Colonic mucosa (tissue), 4 donors: Measurements from ENCODE around the gene COX4I1. TPM values are rescaled to one million over a fixed set of nuclear protein-coding genes. Genes with fewer than 3 reads are reported as not detected.

Source experiments
- DNase-seq: peaks from one replicate; pipeline ENCODE4 v3.0.0-alpha.2; 2020
- H3K27ac ChIP-seq: fragments of 200-600 bp; one replicate; pipeline ENCODE4 v1.8.0; 2021
- H3K27me3 ChIP-seq: fragments of 200-600 bp; one replicate; pipeline ENCODE4 v1.8.0; 2021
- H3K36me3 ChIP-seq: fragments of 200-600 bp; one replicate; pipeline ENCODE4 v1.8.0; 2021
- H3K4me1 ChIP-seq: fragments of 200-600 bp; one replicate; pipeline ENCODE4 v1.8.0; 2021; ENCODE audit warnings: mild to moderate bottlenecking
- H3K4me3 ChIP-seq: fragments of 200-600 bp; one replicate; pipeline ENCODE4 v1.8.0; 2021
- H3K9ac ChIP-seq, 2 donors: one replicate each; pipeline ENCODE4 v1.7.0; 2013; ENCODE audit warnings: control low read depth in 2 of 2, low read depth in 2 of 2, low read length in 2 of 2
- H3K9me3 ChIP-seq: fragments of 200-600 bp; one replicate; pipeline ENCODE4 v1.8.0; 2021
- CTCF ChIP-seq: fragments of 200-600 bp; IDR thresholded peaks from one replicate; pipeline ENCODE4 v1.8.0; 2022; ENCODE audit warnings: antibody characterized with exemption, mild to moderate bottlenecking
- intact Hi-C: fragments of 100-400 bp; cut with DNase I; formaldehyde crosslinking; loops from one replicate; pipeline ENCODE4 v1.14.1; 2022
- total RNA-seq, 2 donors: library from RNA; stranded (reverse); fragmentation: NEBNext Ultra II Directional in 1 of 2; extraction: Animal tissue kit (Norgen Biotek cat#: 25700) in 1 of 2; gene quantifications; one replicate each; pipeline ENCODE4 v1.2.1, GENCODE V29; 2021
- donor health status: healthy.
- donor health status: DM: no; HTN: no; CAD: no.
- donor health status: DM: no; HTN: no; CAD: no.

The COX4I1 gene
- total RNA-seq, 2 donors from 2014 or later: 1,080 to 1,242 TPM

- Histone ChIP-seq H3K9ac (no peak overlapping the region), H3K27me3 (no peaks in the 10 kb centered on the region), H3K4me3 (no peak overlapping the region), H3K36me3 (no peaks in the 10 kb centered on the region), H3K27ac (no peak overlapping the region), H3K9me3 (no peaks in the 10 kb centered on the region), H3K4me1 (no peaks in the 10 kb centered on the region)
- intact Hi-C loops: no loop called here
- no peak for TF ChIP-seq CTCF
- no peak for DNase-seq
These were observed 16.1 kb upstream of the COX4I1 start for GRCh38 chr16:85783441-85783840.

DNA sequence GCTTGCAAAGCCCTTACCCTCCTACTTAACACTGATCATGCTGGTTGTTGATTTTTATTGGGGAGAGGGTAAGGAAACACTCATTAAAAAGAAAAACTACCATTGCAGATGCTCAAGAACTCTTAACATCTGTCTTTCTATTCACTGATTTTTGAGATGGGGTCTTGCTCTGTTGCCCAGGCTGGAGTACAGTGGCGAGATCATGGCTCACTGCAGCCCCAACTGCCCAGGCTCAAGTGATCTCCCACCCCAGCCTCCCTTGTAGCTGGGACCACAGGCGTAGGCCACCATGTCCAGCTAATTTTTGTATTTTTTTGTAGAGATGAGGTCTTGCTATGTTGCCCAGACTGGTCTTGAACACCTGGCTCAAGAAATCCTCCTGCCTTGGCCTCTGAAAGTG lies 14.7 kb upstream of the COX4I1 start:
- Histone ChIP-seq H3K4me1 (no peaks in the 10 kb centered on the region), H3K4me3 (no peak overlapping the region), H3K36me3 (no peaks in the 10 kb centered on the region), H3K9me3 (no peaks in the 10 kb centered on the region), H3K9ac (no peak overlapping the region), H3K27ac (no peak overlapping the region), H3K27me3 (no peaks in the 10 kb centered on the region)
- no peak for DNase-seq
- no peak for TF ChIP-seq CTCF
- intact Hi-C loops: no loop called here

DNA sequence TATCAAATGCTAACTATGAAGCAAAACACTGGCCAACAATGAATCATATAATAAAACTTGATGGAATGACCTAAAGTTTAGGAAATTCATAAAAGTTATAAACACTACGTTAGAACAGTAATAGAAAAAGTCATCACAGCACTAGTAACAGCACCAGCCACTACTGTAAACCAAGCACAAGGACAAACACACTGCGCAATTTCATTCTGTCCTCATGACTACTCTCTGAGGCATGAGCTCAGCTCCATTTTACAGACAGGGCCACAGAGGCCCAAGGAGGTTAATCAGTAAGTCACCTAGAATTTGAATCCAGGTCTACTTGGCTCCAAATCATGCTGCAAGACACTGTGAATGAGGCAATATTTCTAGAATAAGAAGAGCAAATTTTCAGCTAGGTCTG lies 13.6 kb upstream of the COX4I1 start:
- intact Hi-C loops: no loop called here
- no peaks in the 10 kb centered on the region for H3K9me3 ChIP-seq
- TF ChIP-seq CTCF: no peak
- no peaks in the 10 kb centered on the region for H3K27me3 ChIP-seq
- H3K9ac ChIP-seq: no peak overlapping the region
- H3K4me1 ChIP-seq: no peaks in the 10 kb centered on the region
- H3K36me3 ChIP-seq: no peaks in the 10 kb centered on the region
- no peak overlapping the region for H3K27ac ChIP-seq
- no peak overlapping the region for H3K4me3 ChIP-seq
- DNase-seq: no peak

- Histone ChIP-seq H3K36me3 (no peaks in the 10 kb centered on the region), H3K9ac (no peak overlapping the region), H3K27me3 (no peaks in the 10 kb centered on the region), H3K4me3 (no peak overlapping the region), H3K27ac (no peak overlapping the region), H3K4me1 (no peaks in the 10 kb centered on the region), H3K9me3 (no peaks in the 10 kb centered on the region)
- DNase-seq: no peak
- no peak for TF ChIP-seq CTCF
- intact Hi-C loops: no loop called here
These were observed 10.7 kb upstream of the COX4I1 start for GRCh38 chr16:85788819-85789218.

DNA sequence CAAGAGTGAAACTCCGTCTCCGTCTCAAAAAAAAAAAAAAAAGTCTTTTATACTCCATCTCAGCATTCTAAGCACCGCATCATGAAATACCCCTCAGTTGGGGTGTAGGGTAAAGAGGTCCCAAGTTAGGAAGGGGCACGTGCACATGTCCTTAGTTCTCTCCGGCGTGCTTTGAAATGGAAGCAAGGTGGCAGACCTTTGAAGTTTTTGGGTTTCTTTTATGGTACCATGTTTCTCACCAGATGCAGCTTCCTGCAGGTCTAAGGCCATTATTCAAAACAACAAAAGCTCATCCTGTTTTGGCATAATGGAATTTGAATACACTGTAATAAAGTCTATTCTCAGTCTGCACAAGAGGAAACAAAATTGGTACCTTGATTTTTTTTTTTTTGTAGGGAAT lies 9.7 kb upstream of the COX4I1 start:
- Histone ChIP-seq H3K4me3 (no peak overlapping the region), H3K9me3 (no peaks in the 10 kb centered on the region), H3K36me3 (no peaks in the 10 kb centered on the region), H3K4me1 (no peaks in the 10 kb centered on the region), H3K9ac (no peak overlapping the region), H3K27ac (no peak overlapping the region), H3K27me3 (no peaks in the 10 kb centered on the region)
- DNase-seq: no peak
- intact Hi-C loops: no loop called here
- no peak for TF ChIP-seq CTCF
